ENCODE results near the gene TRIM74. TPM values are rescaled to one million over a fixed set of nuclear protein-coding genes. Genes with fewer than 3 reads are reported as not detected.

The TRIM74 gene
- total and polyA plus RNA-seq, 9 of the 15 experiments (the other 6 are each of a cell fraction or from before 2014, with no cell fraction given), result not detected

DNA sequence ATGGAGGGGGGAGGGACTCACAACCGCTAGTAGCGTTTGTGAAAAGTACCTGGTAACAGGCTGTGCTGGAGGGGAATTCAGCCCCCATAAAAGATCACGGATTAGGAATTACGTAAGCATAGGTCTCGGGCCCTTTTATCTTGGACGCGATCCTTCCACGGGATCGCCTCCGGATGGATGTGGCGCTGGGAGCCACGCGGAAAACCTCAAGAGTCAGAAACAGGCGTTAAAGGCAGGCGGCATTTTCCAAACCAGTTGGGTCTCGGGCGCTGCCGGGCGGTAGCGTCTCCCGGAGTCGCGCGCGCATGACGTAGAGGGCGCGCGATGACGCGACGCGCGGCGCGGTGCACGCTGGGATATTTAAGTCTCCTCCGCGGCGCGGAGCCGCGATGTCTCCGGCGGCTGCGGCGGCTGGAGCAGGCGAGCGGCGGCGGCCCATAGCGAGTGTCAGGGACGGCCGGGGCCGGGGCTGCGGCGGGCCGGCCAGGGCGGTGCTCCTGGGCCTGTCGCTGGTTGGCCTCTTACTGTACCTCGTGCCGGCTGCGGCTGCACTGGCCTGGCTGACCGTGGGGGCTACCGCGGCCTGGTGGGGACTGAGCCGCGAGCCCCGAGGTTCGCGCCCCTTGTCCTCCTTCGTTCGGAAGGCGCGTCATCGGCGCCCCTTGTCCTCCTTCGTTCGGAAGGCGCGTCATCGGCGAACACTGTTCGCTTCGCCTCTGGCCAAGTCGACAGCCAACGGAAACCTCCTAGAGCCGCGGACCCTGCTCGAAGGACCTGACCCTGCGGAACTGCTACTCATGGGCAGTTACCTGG lies 44.3 kb downstream of the TRIM74 start, which contains the start of gene POM121 (continued):
- TF ChIP-seq LCOR (CRISPR knock-in tag; IDR thresholded peaks at IDR 0.05) (peak; percentile 67), ZBTB17 (CRISPR knock-in tag; IDR thresholded peaks at IDR 0.05) (peak; percentile 91), CAMTA2 (CRISPR knock-in tag; conservative IDR thresholded peaks at IDR 0.05) (peak; percentile 4; the same call in 1 of the 2 replicates), ATF2 (CRISPR knock-in tag; IDR thresholded peaks at IDR 0.05) (peak; percentile 41; the same call in 1 of the 2 replicates), CBX1 (IDR thresholded peaks at IDR 0.05; ENCODE audit: low read depth) (0 out of 2 replicates have a peak, but pooled peaks have one; percentile 35), SNAPC5 (CRISPR knock-in tag; IDR thresholded peaks at IDR 0.05) (no peak), BDP1 (IDR thresholded peaks at IDR 0.05; ENCODE audit: insufficient read depth, insufficient read length) (no peak), CEBPG (CRISPR knock-in tag; IDR thresholded peaks at IDR 0.05) (no peak), CEBPG (tag; conservative IDR thresholded peaks at IDR 0.05 in 1 of 2, IDR thresholded peaks at IDR 0.05 in 1 of 2) (peak in 1 of 2 experiments; percentile 16; a peak in 1 of 4 replicates), NRF1 (conservative IDR thresholded peaks at IDR 0.05 in 1 of 2, IDR thresholded peaks at IDR 0.05 in 1 of 2) (peak; percentile 80 to 84), ZNF212 (CRISPR knock-in tag; IDR thresholded peaks at IDR 0.05) (peak; percentile 79; the same call in 1 of the 2 replicates), FIP1L1 (IDR thresholded peaks at IDR 0.05; ENCODE audit: low read depth, low read length, poor library complexity, severe bottlenecking) (peak; percentile 91)
- TF ChIP-seq, protein P1, sequence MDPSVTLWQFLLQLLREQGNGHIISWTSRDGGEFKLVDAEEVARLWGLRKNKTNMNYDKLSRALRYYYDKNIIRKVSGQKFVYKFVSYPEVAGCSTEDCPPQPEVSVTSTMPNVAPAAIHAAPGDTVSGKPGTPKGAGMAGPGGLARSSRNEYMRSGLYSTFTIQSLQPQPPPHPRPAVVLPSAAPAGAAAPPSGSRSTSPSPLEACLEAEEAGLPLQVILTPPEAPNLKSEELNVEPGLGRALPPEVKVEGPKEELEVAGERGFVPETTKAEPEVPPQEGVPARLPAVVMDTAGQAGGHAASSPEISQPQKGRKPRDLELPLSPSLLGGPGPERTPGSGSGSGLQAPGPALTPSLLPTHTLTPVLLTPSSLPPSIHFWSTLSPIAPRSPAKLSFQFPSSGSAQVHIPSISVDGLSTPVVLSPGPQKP (CRISPR knock-in tag; IDR thresholded peaks at IDR 0.05), result no peak
- TF ChIP-seq, protein P2, sequence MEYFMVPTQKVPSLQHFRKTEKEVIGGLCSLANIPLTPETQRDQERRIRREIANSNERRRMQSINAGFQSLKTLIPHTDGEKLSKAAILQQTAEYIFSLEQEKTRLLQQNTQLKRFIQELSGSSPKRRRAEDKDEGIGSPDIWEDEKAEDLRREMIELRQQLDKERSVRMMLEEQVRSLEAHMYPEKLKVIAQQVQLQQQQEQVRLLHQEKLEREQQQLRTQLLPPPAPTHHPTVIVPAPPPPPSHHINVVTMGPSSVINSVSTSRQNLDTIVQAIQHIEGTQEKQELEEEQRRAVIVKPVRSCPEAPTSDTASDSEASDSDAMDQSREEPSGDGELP (CRISPR knock-in tag; IDR thresholded peaks at IDR 0.05; ENCODE audit: borderline replicate concordance), result peak; percentile 80
- TF ChIP-seq, protein P3, sequence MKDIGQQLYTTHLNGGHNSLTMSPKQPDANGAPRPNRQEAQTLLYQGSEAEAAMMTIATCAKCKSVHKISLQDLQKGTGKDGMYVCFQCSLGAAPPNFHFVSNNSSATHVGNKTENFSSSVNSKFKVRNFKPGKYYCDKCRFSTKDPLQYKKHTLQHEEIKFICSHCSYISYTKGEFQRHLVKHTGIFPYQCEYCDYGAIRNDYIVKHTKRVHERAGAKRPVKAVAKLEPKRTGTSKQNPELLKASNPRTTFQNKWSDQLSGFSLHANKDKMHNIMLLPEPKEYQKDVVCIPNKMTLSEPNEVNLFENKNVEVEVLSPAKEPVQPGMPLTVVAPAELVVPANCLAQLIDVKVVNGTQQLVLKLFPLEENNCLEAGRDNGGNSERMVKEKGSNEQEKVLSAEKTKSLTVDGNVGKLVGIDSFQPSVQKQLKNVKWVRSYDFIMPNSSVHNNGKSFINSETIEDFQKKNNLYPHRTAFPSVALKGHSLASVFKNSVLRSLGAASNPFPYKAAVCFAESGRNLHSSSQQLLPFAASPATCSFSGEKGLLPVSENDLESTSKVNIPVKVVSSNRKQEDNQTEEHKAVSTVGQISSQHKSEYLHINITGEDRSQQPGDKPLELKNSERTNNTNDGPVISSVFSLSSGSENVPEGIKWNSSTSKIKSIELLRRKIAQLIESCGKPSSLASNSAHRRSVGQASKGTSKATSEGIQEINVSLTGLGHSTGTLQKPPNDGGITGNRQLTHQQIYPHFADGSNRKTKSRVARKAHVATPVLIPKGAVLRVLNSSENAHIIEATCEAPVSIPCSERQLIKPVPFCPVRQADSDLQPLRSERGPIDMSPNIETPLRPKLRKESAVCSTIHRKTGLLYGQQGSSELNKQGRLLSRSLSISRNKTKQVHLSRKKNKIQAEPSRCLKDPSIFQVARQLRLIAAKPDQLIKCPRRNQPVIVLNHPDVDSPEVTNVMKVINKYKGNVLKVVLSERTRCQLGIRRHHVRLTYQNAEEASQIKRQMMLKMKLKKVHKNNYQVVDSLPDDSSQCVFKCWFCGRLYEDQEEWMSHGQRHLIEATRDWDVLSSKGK (CRISPR knock-in tag; IDR thresholded peaks at IDR 0.05), result no peak; the same call in 1 of the 2 replicates
- TF ChIP-seq, protein P4, sequence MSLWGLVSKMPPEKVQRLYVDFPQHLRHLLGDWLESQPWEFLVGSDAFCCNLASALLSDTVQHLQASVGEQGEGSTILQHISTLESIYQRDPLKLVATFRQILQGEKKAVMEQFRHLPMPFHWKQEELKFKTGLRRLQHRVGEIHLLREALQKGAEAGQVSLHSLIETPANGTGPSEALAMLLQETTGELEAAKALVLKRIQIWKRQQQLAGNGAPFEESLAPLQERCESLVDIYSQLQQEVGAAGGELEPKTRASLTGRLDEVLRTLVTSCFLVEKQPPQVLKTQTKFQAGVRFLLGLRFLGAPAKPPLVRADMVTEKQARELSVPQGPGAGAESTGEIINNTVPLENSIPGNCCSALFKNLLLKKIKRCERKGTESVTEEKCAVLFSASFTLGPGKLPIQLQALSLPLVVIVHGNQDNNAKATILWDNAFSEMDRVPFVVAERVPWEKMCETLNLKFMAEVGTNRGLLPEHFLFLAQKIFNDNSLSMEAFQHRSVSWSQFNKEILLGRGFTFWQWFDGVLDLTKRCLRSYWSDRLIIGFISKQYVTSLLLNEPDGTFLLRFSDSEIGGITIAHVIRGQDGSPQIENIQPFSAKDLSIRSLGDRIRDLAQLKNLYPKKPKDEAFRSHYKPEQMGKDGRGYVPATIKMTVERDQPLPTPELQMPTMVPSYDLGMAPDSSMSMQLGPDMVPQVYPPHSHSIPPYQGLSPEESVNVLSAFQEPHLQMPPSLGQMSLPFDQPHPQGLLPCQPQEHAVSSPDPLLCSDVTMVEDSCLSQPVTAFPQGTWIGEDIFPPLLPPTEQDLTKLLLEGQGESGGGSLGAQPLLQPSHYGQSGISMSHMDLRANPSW (CRISPR knock-in tag; IDR thresholded peaks at IDR 0.05), result no peak

Measured in K562 (cell line).